Measurements from ENCODE around the gene PEAK3. TPM values are rescaled to one million over a fixed set of nuclear protein-coding genes. Genes with fewer than 3 reads are reported as not detected.
A peak's percentile ranks its signal among the peaks of the same experiment; 100 is the strongest.

PEAK3 gene
- polyA plus RNA-seq, 2 donors = 0.02 to 0.06 TPM

DNA sequence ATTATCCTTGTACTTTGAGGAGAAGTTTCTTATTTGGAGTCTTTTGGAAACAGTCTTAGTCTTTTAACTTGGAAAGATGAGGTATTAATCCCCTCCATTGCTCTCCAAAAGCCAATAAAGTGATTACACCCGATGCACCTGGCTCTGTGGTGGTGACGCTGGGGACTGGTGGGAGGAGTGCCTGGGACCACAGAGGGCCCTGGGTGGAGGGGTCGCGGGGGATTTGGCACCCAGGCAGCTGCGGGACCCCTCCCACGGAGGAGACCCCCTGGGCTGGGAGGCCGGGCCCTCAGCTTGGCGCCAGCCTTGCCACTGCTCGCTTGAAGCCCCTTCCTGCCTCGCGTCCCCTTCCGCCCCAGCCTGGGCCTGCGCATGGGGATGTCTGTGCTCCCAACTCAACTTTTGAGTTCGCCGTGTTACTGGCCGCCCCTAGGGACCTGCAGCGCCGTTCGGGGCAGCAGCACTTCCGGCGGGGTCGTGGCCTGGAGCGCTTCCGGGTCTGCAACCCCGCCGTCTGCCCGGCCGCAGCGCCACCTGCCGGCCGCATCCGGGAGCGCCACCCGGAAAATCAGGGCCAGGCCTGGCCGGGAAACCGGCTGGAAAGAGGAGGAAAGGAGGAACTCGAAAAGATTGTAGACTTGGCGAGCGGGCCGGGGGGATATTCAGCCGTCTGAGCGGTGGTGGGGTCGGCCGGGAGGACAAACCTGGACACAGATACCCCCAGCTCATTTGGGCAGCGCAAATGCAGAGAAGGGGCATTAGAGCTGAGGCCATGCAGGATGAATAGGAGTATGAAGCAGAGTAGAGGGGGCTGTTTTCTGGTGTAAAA, 8.4 kb downstream of the PEAK3 start:
- Histone ChIP-seq H3K9me3 (ENCODE audit: control insufficient read depth in 2 of 2, insufficient read depth in 1 of 2, low read depth in 1 of 2, low read length in 1 of 2) (no peaks in the 10 kb centered on the region), H3K27me3 (ENCODE audit: control insufficient read depth in 1 of 2, insufficient read depth in 2 of 2, low read length in 2 of 2) (no peaks in the 10 kb centered on the region), H3K36me3 (ENCODE audit: control insufficient read depth in 2 of 2, insufficient read depth in 2 of 2, low read length in 1 of 2) (peaks cover 5 to 23% of the 10 kb centered on the region in 2 donors), H3K27ac (ENCODE audit: low read depth in 2 of 2, low read length in 1 of 2) (peak overlapping the region; percentile 77), H3K4me3 (ENCODE audit: low read depth in 1 of 2, low read length in 2 of 2) (peak overlapping the region in 1 of 2 donors; percentile 8), H3K4me1 (ENCODE audit: control insufficient read depth in 2 of 2, insufficient read depth in 2 of 2, low read length in 1 of 2) (peaks cover 5 to 30% of the 10 kb centered on the region in 2 donors)
- 12 to 14% methylated on average over 32 to 45 of the region's 45 CpGs for WGBS, 2 donors

DNA sequence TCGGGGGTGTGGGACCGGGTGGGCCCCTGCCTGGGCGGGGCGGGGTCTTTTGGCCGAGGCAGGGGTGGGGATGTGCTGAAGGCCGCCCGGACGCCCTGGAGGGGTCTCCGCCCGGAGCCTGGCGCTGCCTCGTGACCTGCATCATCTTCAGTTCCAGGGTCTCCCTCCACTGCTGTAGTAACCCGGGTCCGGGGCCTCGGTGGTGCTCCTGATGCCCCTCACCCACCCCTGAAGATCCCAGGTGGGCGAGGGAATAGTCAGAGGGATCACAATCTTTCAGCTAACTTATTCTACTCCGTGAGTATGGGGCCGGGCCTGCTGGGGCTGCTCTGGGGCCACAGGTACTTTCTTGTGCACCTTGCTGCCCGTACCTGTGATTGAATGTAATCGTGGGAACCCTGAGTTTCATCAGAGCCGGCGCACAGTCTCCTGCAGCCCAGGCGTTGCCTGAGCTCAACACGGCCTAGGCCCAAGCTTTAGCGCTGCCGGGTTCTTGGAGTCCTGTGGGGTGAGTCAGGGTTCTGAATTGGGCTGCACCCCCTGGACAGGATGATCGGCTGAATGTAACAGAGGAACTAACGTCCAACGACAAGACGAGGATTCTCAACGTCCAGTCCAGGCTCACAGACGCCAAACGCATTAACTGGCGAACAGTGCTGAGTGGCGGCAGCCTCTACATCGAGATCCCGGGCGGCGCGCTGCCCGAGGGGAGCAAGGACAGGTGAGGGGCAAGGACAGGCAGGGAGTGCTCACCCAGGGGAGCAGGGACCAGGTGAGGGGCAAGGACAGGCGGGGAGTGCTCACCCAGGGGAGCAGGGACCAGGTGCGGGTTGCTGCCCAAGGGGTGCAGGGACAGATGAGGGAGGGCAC, 10.5 kb downstream of the PEAK3 start:
- no peaks in the 10 kb centered on the region for H3K9me3 ChIP-seq (ENCODE audit: control insufficient read depth in 2 of 2, insufficient read depth in 1 of 2, low read depth in 1 of 2, low read length in 1 of 2)
- H3K36me3 ChIP-seq (ENCODE audit: control insufficient read depth in 2 of 2, insufficient read depth in 2 of 2, low read length in 1 of 2) = peaks cover 5 to 23% of the 10 kb centered on the region in 2 donors
- H3K27me3 ChIP-seq (ENCODE audit: control insufficient read depth in 1 of 2, insufficient read depth in 2 of 2, low read length in 2 of 2) = no peaks in the 10 kb centered on the region
- H3K27ac ChIP-seq (ENCODE audit: low read depth in 2 of 2, low read length in 1 of 2) = peak overlapping the region; percentile 98 to 99
- peak overlapping the region; percentile 97 to 99 for H3K4me3 ChIP-seq (ENCODE audit: low read depth in 1 of 2, low read length in 2 of 2)
- peaks cover 6 to 31% of the 10 kb centered on the region in 2 donors for H3K4me1 ChIP-seq (ENCODE audit: control insufficient read depth in 2 of 2, insufficient read depth in 2 of 2, low read length in 1 of 2)
- 21 to 24% methylated on average over 38 to 43 of the region's 43 CpGs for WGBS, 2 donors

- 0% methylated on average over 50 to 88 of the region's 88 CpGs for WGBS, 2 donors
- peak overlapping the region; percentile 98 to 99 for H3K27ac ChIP-seq (ENCODE audit: low read depth in 2 of 2, low read length in 1 of 2)
- no peaks in the 10 kb centered on the region for H3K27me3 ChIP-seq (ENCODE audit: control insufficient read depth in 1 of 2, insufficient read depth in 2 of 2, low read length in 2 of 2)
- H3K4me3 ChIP-seq (ENCODE audit: low read depth in 1 of 2, low read length in 2 of 2) = peak overlapping the region; percentile 97 to 99
- peaks cover 6 to 23% of the 10 kb centered on the region in 2 donors for H3K4me1 ChIP-seq (ENCODE audit: control insufficient read depth in 2 of 2, insufficient read depth in 2 of 2, low read length in 1 of 2)
- H3K9me3 ChIP-seq (ENCODE audit: control insufficient read depth in 2 of 2, insufficient read depth in 1 of 2, low read depth in 1 of 2, low read length in 1 of 2) = no peaks in the 10 kb centered on the region
- peaks cover 5 to 19% of the 10 kb centered on the region in 2 donors for H3K36me3 ChIP-seq (ENCODE audit: control insufficient read depth in 2 of 2, insufficient read depth in 2 of 2, low read length in 1 of 2)
These were observed 11.3 kb downstream of the PEAK3 start for GRCh38 chr19:2270423-2271233.

DNA sequence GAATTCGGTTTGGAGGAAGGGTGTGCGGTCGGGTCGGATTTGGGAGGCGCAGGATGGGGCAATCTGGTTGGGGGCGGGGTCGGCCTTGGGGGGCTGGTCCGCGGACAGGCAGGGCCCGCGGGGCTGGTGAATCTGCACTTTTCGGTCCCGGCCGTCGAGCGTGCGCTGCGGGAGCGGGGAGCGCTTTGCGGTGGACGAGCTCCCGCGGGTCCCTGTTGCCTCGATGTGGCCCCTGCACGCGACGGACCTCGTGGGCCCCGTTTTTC, 11.9 kb downstream of the PEAK3 start:
- Histone ChIP-seq H3K4me1 (ENCODE audit: control insufficient read depth in 2 of 2, insufficient read depth in 2 of 2, low read length in 1 of 2) (peaks cover 5 to 17% of the 10 kb centered on the region in 2 donors), H3K4me3 (ENCODE audit: low read depth in 1 of 2, low read length in 2 of 2) (peak overlapping the region; percentile 97 to 99), H3K27ac (ENCODE audit: low read depth in 2 of 2, low read length in 1 of 2) (peak overlapping the region; percentile 98 to 99), H3K36me3 (ENCODE audit: control insufficient read depth in 2 of 2, insufficient read depth in 2 of 2, low read length in 1 of 2) (peaks cover 5 to 19% of the 10 kb centered on the region in 2 donors), H3K9me3 (ENCODE audit: control insufficient read depth in 2 of 2, insufficient read depth in 1 of 2, low read depth in 1 of 2, low read length in 1 of 2) (no peaks in the 10 kb centered on the region), H3K27me3 (ENCODE audit: control insufficient read depth in 1 of 2, insufficient read depth in 2 of 2, low read length in 2 of 2) (no peaks in the 10 kb centered on the region)
- 0 to 1% methylated on average over 23 to 30 of the region's 30 CpGs for WGBS, 2 donors

- Histone ChIP-seq H3K4me3 (ENCODE audit: low read depth in 1 of 2, low read length in 2 of 2) (peak overlapping the region; percentile 97 to 99), H3K9me3 (ENCODE audit: control insufficient read depth in 2 of 2, insufficient read depth in 1 of 2, low read depth in 1 of 2, low read length in 1 of 2) (no peaks in the 10 kb centered on the region), H3K27me3 (ENCODE audit: control insufficient read depth in 1 of 2, insufficient read depth in 2 of 2, low read length in 2 of 2) (no peaks in the 10 kb centered on the region), H3K36me3 (ENCODE audit: control insufficient read depth in 2 of 2, insufficient read depth in 2 of 2, low read length in 1 of 2) (peaks cover 5 to 19% of the 10 kb centered on the region in 2 donors), H3K27ac (ENCODE audit: low read depth in 2 of 2, low read length in 1 of 2) (peak overlapping the region; percentile 98 to 99), H3K4me1 (ENCODE audit: control insufficient read depth in 2 of 2, insufficient read depth in 2 of 2, low read length in 1 of 2) (peaks cover 5 to 15% of the 10 kb centered on the region in 2 donors)
- WGBS, 2 donors = 0% methylated on average over 82 to 103 of the region's 103 CpGs
These were observed 12.5 kb downstream of the PEAK3 start for GRCh38 chr19:2269244-2270156.

GRCh38 chr19:2268861-2269243, 13.1 kb downstream of the PEAK3 start:
- WGBS, 2 donors = 2% methylated on average over 18 to 19 of the region's 19 CpGs
- Histone ChIP-seq H3K4me3 (ENCODE audit: low read depth in 1 of 2, low read length in 2 of 2) (peak overlapping the region; percentile 62 to 97), H3K27ac (ENCODE audit: low read depth in 2 of 2, low read length in 1 of 2) (peak overlapping the region; percentile 71 to 80), H3K36me3 (ENCODE audit: control insufficient read depth in 2 of 2, insufficient read depth in 2 of 2, low read length in 1 of 2) (peaks cover 5 to 17% of the 10 kb centered on the region in 2 donors), H3K4me1 (ENCODE audit: control insufficient read depth in 2 of 2, insufficient read depth in 2 of 2, low read length in 1 of 2) (peaks cover 5 to 15% of the 10 kb centered on the region in 2 donors), H3K9me3 (ENCODE audit: control insufficient read depth in 2 of 2, insufficient read depth in 1 of 2, low read depth in 1 of 2, low read length in 1 of 2) (no peaks in the 10 kb centered on the region), H3K27me3 (ENCODE audit: control insufficient read depth in 1 of 2, insufficient read depth in 2 of 2, low read length in 2 of 2) (no peaks in the 10 kb centered on the region)

DNA sequence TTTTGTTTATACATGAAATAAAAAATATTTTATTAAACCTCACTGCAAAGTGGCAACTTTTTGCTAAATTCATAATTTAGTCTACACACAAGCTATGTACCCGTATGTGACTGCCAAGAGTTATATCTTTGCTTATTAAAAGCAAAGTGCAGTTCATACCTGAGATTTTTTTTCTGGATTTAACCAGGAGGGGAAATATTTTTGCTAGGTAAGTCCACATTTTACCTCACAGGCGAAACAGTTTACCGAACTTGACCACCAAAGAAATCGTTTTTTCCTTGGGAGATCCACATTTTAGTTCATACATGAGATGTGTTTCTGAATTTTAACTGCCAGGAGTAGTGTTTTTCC, 13.5 kb downstream of the PEAK3 start:
- WGBS, 2 donors = 86 to 88% methylated on average over 4 of the region's 4 CpGs
- H3K4me1 ChIP-seq (ENCODE audit: control insufficient read depth in 2 of 2, insufficient read depth in 2 of 2, low read length in 1 of 2) = peaks cover 5 to 13% of the 10 kb centered on the region in 2 donors

DNA sequence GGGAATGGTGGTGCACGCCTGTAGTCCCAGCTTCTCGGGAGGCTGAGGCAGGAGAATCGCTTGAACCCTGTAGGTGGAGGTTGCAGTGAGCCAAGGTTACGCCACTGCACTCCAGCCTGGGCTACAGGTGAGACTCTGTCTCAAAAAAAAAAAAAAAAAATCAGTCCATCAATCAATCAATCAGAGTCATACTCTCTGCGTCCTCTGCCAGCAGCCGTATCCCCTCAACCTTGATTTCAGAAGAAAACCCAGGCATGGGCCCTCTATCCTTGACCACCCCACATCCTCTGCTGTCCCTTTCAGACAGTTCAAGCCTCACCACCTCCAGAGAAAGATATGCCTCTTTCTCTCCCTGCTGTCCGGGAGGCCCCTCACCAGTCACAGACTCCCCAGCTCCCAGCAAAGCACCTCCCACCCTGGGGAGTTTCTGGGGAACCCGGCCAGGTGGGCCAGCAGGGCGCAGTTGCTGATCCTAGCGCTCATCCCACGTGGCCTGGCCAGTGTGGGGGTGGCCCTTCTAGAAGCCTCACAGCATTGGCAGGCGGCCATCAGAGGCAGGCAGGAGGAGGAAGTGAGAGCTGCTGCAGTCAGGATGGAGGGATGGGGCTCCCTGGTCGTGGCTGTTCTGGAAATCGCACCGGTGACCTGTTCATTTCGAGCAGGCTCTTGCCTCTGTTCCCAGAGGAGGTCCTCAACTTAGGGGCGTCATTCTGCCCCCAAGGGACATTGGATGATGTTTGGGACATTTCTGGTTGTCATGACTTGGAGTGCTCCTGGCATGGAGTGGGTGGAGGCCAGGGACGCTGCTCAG, 15.6 kb downstream of the PEAK3 start:
- Histone ChIP-seq H3K4me1 (ENCODE audit: control insufficient read depth in 2 of 2, insufficient read depth in 2 of 2, low read length in 1 of 2) (peaks cover 2 to 4% of the 10 kb centered on the region in 2 donors), H3K4me3 (ENCODE audit: low read depth in 1 of 2, low read length in 2 of 2) (no peak overlapping the region), H3K27ac (ENCODE audit: low read depth in 2 of 2, low read length in 1 of 2) (no peak overlapping the region), H3K27me3 (ENCODE audit: control insufficient read depth in 1 of 2, insufficient read depth in 2 of 2, low read length in 2 of 2) (no peaks in the 10 kb centered on the region), H3K9me3 (ENCODE audit: control insufficient read depth in 2 of 2, insufficient read depth in 1 of 2, low read depth in 1 of 2, low read length in 1 of 2) (no peaks in the 10 kb centered on the region), H3K36me3 (ENCODE audit: control insufficient read depth in 2 of 2, insufficient read depth in 2 of 2, low read length in 1 of 2) (no peaks in the 10 kb centered on the region)
- WGBS, 2 donors = 44 to 49% methylated on average over 18 of the region's 18 CpGs

More for the DNA sequence above, 13.5 kb downstream of the PEAK3 start:
- no peaks in the 10 kb centered on the region for H3K27me3 ChIP-seq (ENCODE audit: control insufficient read depth in 1 of 2, insufficient read depth in 2 of 2, low read length in 2 of 2)
- H3K27ac ChIP-seq (ENCODE audit: low read depth in 2 of 2, low read length in 1 of 2) = no peak overlapping the region
- peak overlapping the region in 1 of 2 donors; percentile 62 for H3K4me3 ChIP-seq (ENCODE audit: low read depth in 1 of 2, low read length in 2 of 2)
- H3K36me3 ChIP-seq (ENCODE audit: control insufficient read depth in 2 of 2, insufficient read depth in 2 of 2, low read length in 1 of 2) = peaks cover 5 to 15% of the 10 kb centered on the region in 2 donors
- no peaks in the 10 kb centered on the region for H3K9me3 ChIP-seq (ENCODE audit: control insufficient read depth in 2 of 2, insufficient read depth in 1 of 2, low read depth in 1 of 2, low read length in 1 of 2)
